AG04449 (cell line): Measurements from ENCODE around the gene ACKR2.

ENCODE experiments used
- CTCF ChIA-PET: fragments of 350-600 bp; formaldehyde crosslinking; extraction: SDS; loops from one replicate; lab custom pipeline; 2021; ENCODE audit warnings: antibody characterized with exemption; lab: Yijun Ruan, JAX
- POLR2A ChIA-PET: fragments of 400-600, 350-600 bp; formaldehyde crosslinking; extraction: SDS; loops from one replicate; lab custom pipeline; 2020; ENCODE audit warnings: antibody characterized with exemption, inconsistent platforms; lab: Yijun Ruan, JAX
- DNase-seq: peaks from one replicate; pipeline ENCODE4 v3.0.0-alpha.2; 2010; ENCODE audit warnings: low read depth, low spot score
- H3K4me3 ChIP-seq: 2 replicates; pipeline ENCODE4 v1.5.1; 2011; ENCODE audit warnings: low read depth, mild to moderate bottlenecking, control low read depth, low read length
- CTCF ChIP-seq: IDR thresholded peaks from one replicate; pipeline ENCODE4 v1.5.1; 2011; ENCODE audit warnings: mild to moderate bottlenecking, moderate library complexity, low read length, control low read depth, inconsistent platforms; ENCODE audit not compliant: insufficient read depth; ENCODE audit errors: missing control alignments

The ACKR2 gene

GRCh38 chr3:42823351-42823750, 14.1 kb downstream of the ACKR2 start:
- ChIA-PET POLR2A (no interaction called here), CTCF (interaction anchor here (1.9 kb wide), 1 partner anchor 16 kb away, joined by 4 read pairs; no protein-coding TSS in a partner anchor)
- H3K4me3 ChIP-seq, result no peak overlapping the region
- no peak for DNase-seq
- no peak for TF ChIP-seq CTCF

GRCh38 chr3:42826141-42826540, 16.9 kb downstream of the ACKR2 start:
- no peak for TF ChIP-seq CTCF
- POLR2A ChIA-PET, result no interaction called here

GRCh38 chr3:42827023-42827422, 17.8 kb downstream of the ACKR2 start:
- no peak for DNase-seq
- ChIA-PET CTCF (no interaction called here), POLR2A (no interaction called here)
- no peak overlapping the region for H3K4me3 ChIP-seq
- no peak for TF ChIP-seq CTCF

More at GRCh38 chr3:42826141-42826540, 16.9 kb downstream of the ACKR2 start:
- H3K4me3 ChIP-seq, result no peak overlapping the region
- CTCF ChIA-PET, result no interaction called here
- no peak for DNase-seq

- TF ChIP-seq CTCF, result no peak
- ChIA-PET POLR2A (no interaction called here), CTCF (interaction anchor here (2.1 kb wide), 1 partner anchor 12 kb away, joined by 11 read pairs; no protein-coding TSS in a partner anchor)
- H3K4me3 ChIP-seq, result no peak overlapping the region
- no peak for DNase-seq
Measured at GRCh38 chr3:42827654-42828053, 18.4 kb downstream of the ACKR2 start.

GRCh38 chr3:42829083-42829627, 19.9 kb downstream of the ACKR2 start:
- no peak for TF ChIP-seq CTCF
- POLR2A ChIA-PET, result no interaction called here
- no peak overlapping the region for H3K4me3 ChIP-seq
- no peak for DNase-seq
- CTCF ChIA-PET, result interaction anchor here (1.1 to 2.1 kb wide), 2 partner anchors 10 to 11 kb away, joined by 4 to 11 read pairs; no protein-coding TSS in a partner anchor

GRCh38 chr3:42829628-42830436, 20.6 kb downstream of the ACKR2 start:
- no peak overlapping the region for H3K4me3 ChIP-seq
- ChIA-PET CTCF (interaction anchor here (1.0 to 2.1 kb wide), 4 partner anchors 10 to 50 kb away, joined by 3 to 14 read pairs (median 8); no protein-coding TSS in a partner anchor), POLR2A (no interaction called here)
- no peak for DNase-seq
- TF ChIP-seq CTCF, result no peak
